Measurements from ENCODE around the gene LOXHD1.

The LOXHD1 gene

GRCh38 chr18:46474487-46475389, 182.3 kb downstream of the LOXHD1 start:
- no peak for DNase-seq

GRCh38 chr18:46471809-46472498, 185.1 kb downstream of the LOXHD1 start:
- no peak for DNase-seq

- DNase-seq: no peak
Observed at GRCh38 chr18:46470714-46471113, 186.3 kb downstream of the LOXHD1 start.

- no peak for DNase-seq
Observed at GRCh38 chr18:46469186-46469915, 187.7 kb downstream of the LOXHD1 start.

GRCh38 chr18:46468426-46469180, 188.4 kb downstream of the LOXHD1 start:
- no peak for DNase-seq

DNA sequence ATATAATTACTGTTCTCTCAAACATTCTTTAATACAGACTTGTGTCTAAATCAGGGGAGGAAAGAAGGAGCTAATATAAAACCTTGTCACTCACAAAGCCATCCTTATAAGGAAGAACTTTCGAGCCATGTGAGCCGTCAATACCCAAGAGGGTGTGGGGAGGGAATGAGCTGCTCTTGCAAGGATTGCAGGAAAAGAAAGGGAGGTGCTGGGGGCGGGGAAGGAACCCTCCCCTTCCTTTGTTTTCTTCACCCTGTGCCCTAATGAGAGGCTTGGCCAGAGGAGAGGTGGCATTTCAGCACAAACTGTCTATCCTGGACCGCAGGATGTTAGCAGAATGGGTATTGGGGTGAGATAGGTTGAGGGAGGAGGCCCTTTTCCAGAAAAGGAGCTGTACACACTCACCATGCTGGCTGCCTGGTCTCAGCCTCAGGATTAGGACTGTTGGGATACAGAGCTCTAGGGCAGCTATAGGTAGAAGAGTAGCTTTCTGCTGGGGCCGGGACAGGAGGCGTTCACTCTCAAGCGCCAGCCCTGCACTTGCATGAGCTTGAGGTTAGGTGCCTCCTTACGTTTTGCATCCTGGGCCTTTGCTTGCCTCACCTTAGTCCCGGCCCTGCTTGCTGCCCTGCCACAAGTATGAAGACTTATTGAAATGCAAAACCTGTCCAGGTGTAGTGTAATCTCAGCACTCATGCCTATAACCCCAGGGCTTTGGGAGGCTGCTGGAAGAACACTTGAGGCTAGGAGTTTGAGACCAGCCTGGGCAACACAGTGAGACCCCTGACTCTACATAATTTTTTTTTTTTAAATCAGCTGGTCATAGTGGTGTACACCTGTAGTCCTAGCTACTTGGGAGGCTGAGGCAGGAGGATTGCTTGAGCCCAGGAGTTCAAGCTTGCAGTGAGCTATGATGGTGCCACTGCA, 190.5 kb downstream of the LOXHD1 start:
- no peak for DNase-seq

DNA sequence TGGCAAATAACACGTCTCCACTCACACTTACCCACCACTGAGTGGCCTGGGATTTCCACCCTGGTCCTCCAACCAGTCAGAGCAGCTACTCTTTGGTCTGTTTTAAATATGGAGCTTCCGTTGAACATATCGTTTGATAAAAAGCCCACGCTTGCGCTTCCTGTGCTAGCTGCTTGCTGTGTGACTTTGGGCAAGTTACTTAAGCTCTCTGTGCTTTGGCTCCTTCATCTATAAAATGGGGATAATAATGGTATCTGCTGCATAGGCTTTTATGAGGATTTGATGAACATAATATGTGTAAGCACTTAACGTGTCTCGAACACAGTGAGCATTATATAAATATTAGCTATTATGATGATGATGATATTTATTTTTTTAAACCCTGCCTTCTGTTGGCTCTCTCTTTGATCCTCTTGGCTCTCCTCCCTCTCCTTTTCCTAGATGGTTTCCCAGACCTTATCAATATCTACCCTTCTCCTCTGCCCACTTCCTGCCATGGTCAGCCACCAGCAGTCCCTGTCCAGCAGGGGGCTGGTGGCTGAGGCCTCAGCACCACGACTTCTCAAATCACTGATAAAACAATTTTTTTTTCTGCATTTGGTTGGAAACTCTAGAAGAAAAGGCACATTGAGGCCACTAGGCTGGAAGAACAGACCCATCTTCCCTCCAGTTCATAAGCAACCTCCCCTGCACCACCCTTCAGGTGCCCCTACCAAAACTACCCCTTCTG, 191.9 kb downstream of the LOXHD1 start:
- DNase-seq: no peak

DNA sequence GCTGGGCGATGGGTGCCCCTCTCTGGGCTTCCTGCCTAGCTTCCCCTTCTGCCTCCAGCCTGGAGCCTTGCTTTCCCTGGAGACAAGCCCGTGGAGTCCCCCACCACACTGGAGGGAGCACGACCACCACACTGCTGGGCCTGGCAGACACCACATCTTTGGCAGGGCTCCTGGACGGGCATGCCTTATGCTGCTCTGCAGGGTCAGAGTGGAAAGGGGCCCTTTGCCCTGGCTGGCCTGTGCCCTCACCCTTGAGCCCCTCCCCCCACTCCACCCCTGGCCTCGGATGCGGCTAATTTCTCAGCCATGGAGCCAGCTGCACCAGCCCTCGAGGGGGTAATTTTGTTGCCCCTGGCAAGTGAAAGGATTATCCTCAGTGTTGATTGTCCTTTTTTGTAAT, 194.5 kb downstream of the LOXHD1 start:
- DNase-seq: no peak

DNA sequence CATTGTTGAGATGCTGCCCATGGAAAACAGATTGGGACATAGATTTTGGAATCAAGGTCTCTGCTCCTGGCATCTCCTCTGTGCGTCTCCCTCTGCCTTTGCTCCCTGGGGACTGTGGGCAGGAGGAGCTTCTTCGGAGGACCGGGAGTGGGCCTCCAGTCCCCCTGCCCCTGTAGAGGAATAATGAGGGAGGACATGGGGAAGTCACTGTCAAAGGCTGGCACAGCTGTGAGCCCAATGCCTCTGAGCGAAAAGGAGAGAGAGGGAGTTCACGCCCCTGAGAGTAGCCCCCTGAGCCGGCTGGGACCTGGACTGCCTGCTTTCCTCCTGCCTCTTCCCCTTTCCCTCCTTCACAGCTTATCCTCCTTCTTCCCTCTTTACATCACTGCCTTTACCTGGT, 195.0 kb downstream of the LOXHD1 start:
- no peak for DNase-seq

GRCh38 chr18:46460754-46461153, 196.3 kb downstream of the LOXHD1 start:
- no peak for DNase-seq

DNA sequence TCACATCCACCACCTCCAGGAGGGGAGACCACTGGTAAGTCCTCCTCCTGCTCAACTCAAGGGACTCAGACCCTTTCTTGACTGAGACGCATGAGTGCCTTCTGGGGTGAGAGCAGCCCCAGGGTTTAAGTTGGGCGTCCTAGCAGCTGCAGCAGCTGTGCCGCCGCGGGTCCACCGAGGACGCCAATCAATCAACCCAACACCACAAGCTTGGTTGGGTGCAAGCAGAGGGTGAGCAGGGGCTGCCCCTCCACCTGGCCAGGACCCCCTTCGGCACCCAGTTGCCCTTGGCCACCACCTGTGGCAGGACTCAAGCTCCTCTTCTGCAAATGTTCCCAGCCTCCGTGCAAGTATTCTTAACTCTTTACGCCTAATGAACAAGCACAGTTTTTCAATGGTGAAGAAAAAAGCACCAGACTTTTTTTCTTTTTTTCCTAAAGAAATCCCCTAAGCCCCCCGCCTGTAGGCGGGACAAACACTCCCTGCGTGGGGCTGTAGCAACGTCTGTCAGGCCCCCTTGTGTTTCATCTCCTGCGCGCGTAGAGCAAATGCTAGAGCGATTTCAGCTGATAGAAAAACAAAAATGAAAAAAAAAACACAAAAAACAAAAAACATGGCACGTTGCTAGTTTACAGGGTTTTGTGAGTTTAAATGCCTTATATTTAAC, 197.1 kb downstream of the LOXHD1 start:
- no peak for DNase-seq

GRCh38 chr18:46458472-46458871, 198.5 kb downstream of the LOXHD1 start:
- no peak for DNase-seq

DNA sequence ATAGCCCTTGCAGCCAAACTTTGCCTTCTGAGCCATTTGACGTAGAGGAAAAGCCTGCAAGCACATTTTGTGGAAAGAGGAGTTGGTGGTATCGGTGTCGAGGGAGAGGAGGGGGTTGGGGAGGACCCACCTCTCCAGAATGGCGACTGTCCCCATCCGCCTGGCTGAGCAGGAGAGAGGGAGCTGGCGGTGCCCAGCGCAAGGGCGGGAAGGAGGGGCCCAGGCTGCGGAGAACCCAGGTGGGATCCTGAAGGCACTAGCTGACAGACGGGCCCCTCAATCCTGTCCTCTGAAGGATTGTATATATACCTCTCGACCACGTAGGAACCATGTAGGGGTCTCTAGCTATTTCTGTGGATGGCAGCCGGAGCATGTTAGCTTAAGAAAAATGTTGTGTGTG, 200.3 kb downstream of the LOXHD1 start:
- no peak for DNase-seq

DNA sequence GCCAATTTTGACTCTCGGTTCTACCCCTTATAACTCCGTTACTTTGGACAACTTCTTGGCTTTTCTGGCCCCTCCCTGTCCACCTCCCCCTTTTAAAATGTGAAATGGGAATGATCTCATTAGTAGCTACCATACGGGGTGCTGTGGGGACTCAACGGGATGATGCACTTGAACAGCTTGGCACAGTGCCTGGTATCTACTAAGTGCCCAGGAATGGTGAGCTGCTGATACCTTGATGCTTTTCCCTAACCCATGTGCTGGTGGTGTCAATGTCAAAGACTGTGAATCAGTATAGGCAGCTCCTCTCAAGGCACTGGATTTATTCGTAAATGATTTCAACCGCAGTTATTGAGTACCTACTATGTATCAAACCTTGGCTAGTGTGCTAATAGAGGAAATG, 204.2 kb downstream of the LOXHD1 start:
- no peak for DNase-seq

- DNase-seq: no peak
Observed at GRCh38 chr18:46449499-46449898, 207.5 kb downstream of the LOXHD1 start.

- no peak for DNase-seq
Observed at GRCh38 chr18:46449033-46449432, 208.0 kb downstream of the LOXHD1 start.

DNA sequence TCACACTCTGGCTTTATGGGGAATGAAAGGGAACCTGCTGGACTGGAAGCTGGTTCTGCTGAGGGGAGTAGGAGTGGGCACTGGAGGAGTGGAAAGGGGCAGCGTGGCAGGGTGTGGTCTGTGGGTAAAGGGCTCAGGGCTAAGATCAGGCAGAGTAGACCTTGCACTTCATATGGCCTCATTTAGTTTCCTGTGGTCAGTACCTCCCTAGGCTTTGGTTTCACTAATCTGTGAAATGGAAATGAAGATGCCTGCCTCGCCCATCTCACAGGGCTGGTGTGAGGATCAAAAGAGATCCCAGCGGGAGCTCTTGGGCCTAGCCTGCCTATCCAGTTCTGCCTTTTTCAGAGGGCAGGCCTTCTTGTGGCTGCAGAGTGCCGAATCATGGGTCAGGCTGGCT, 208.7 kb downstream of the LOXHD1 start:
- DNase-seq: no peak

GRCh38 chr18:46447792-46448191, 209.2 kb downstream of the LOXHD1 start:
- no peak for DNase-seq

DNA sequence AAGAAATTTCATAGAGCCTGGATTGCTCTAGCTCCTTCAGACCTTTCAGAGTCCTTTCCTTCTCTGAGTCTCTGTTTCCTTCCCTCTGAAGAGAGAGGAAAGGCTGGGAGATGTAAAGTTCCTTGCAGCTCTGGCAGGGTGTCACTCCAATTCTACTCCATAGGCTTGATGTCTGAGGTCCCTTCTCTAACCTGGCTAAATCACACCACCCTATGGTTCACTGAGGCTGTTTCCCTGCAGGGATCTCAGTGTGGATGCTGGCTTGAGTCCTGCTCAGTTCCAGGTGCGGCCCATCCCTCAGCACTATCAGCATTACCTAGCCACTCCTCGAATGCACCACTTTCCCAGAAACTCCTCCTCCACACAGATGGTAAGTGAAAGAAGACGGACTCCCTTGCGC, 209.7 kb downstream of the LOXHD1 start:
- DNase-seq: no peak

Measured in activated T-cell treated with anti-CD3 and anti-CD28 coated beads, Interleukin-2, amount 50 U/mL, for 48 hours (primary cell).